Right kidney (tissue), 1 donor: ENCODE results near the gene SLC17A1.
"Not testable (repeated sequence)": the region's sequence is repeated elsewhere in the genome, so short reads cannot be mapped to it uniquely, and the experiment has no call there.

Experiments used
- DNase-seq: peaks from one replicate; pipeline ENCODE4 v3.0.0-alpha.2; 2016

SLC17A1 gene

GRCh38 chr6:25756382-25757363 lies 75.2 kb downstream of the SLC17A1 start:
- no peak for DNase-seq

DNA sequence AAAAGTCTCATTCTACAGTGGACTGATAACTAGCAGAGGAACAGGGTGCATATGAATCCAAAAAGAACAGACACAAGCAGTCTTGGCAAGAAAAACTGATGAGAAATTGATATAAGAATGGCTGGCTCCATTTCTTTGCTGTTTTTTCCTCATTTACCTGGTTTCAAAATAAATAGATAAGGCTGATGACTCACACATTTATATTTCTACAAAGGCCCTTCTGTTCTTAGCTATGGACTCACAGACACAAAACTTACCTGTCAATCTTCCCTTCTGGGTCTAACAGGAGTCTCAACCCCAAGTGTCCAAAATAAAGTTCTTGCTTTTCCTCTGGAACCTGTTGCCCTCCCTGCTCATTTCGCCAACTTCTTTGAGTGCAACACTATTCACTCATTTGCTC lies 76.4 kb downstream of the SLC17A1 start:
- DNase-seq, result no peak

DNA sequence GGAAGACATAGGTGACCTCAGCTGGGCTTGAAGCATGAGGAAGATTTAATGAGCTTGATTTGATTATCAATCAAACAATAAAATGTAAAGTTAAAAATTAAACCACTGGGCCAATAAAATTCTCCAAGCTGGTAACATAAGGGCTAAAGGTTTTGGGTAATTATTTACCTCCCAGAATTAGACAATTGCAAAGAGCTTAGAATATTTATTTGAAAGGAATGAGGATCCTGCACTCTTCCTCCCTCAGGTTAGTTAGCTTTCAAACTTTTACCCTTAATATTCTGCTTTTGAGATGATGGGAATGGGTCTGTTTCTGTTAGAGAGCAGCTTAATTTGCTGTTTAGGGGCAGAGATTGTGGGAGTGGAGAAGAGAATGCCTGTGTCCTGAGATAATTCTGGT lies 77.3 kb downstream of the SLC17A1 start, which contains the start of gene SLC17A4:
TSS of gene SLC17A4 (plus strand) at position 208 of the 400 bp plus-strand sequence. CDS start 7,221 bp downstream, outside the sequence.
- DNase-seq, result no peak

GRCh38 chr6:25753079-25753478 lies 78.8 kb downstream of the SLC17A1 start:
- no peak for DNase-seq

DNA sequence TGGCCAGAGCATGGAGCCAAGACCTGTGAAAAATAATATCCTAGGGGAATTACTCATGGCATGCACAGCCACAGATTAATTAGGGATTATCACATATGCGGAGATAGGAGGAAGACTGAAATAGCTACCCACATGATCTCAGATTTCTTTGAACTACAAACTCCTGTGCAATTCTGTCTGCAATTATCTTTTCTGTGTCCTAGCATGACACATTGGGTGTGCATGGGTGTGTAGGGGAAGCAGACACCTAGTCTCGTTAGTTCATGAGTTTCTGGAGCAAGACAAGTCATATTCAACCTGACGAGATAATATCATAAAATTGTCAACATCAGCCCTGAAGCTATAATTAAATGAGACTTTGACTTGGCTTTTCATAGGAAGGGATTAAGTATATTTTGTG lies 80.9 kb downstream of the SLC17A1 start:
- no peak for DNase-seq

GRCh38 chr6:25749837-25750236 lies 82.0 kb downstream of the SLC17A1 start:
- DNase-seq, result no peak

- DNase-seq, result not testable (repeated sequence)
These were observed 83.0 kb downstream of the SLC17A1 start for GRCh38 chr6:25748601-25749517.

GRCh38 chr6:25748049-25748448 lies 83.8 kb downstream of the SLC17A1 start:
- DNase-seq, result no peak

DNA sequence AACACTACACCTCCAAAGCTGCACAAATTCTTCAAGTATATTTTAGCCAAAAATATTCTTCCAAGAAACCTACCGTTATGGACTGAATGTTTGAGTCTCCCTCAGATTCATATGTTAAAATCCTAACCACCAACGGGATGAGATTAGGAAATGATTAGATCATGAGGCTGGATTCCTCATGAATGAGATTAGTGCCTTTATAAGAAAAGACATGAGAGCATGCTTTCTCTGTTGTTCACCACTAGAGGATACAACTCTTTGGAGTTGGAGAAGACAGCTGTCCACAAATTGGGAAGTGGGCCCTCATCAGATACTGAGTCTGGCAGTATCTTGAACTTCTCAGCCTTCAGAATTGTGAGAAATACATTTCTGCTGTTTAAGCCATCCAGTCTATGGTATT lies 84.4 kb downstream of the SLC17A1 start:
- no peak for DNase-seq

DNA sequence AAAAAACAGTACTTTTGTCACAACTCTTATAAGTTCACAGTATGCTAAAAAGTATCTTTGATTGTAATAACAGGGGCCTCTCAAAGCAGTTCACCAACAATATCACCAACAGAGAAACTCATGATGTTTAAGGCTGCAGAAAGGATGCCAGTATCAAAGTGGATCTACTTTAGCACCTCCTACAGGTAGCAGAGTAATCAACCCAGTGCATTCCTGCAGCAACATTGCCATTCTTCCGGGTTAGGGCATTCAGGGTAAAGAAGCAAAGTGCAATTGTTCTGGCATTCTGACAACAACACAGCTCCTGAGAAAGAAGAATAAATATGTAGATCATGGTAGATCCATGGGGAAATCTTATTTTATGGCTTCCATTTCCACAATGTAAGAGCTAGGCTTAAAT lies 84.9 kb downstream of the SLC17A1 start:
- no peak for DNase-seq

GRCh38 chr6:25745836-25746235 lies 86.0 kb downstream of the SLC17A1 start:
- no peak for DNase-seq

- DNase-seq, result no peak
These were observed 88.0 kb downstream of the SLC17A1 start for GRCh38 chr6:25743868-25744267.

DNA sequence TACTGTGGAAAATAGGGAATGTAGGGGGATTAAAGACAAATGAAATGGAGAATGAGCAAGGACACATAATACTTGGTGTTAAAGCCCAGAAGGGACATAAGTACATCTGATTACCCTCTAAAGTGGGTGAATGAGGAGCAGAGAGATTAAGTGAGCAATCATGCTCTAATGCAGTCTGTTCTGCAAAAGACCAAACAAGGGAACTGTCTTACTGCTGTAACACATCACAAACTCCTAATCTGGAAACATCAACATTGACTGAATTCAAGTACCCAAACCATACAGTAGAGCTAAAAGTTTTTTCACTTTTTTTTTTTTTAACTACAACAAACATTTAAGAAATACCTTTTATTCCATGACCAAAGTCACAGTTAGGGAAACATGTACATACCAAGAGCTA lies 96.6 kb downstream of the SLC17A1 start:
- DNase-seq, result no peak
